GM21390 (cell line): Measurements from ENCODE around the gene RRP36.

Experiments used
- ATAC-seq: cut with Tn5 transposase; IDR thresholded peaks from one replicate; pipeline ENCODE4 v1.9.1; 2021; ENCODE audit not compliant: unreplicated experiment

The RRP36 gene

DNA sequence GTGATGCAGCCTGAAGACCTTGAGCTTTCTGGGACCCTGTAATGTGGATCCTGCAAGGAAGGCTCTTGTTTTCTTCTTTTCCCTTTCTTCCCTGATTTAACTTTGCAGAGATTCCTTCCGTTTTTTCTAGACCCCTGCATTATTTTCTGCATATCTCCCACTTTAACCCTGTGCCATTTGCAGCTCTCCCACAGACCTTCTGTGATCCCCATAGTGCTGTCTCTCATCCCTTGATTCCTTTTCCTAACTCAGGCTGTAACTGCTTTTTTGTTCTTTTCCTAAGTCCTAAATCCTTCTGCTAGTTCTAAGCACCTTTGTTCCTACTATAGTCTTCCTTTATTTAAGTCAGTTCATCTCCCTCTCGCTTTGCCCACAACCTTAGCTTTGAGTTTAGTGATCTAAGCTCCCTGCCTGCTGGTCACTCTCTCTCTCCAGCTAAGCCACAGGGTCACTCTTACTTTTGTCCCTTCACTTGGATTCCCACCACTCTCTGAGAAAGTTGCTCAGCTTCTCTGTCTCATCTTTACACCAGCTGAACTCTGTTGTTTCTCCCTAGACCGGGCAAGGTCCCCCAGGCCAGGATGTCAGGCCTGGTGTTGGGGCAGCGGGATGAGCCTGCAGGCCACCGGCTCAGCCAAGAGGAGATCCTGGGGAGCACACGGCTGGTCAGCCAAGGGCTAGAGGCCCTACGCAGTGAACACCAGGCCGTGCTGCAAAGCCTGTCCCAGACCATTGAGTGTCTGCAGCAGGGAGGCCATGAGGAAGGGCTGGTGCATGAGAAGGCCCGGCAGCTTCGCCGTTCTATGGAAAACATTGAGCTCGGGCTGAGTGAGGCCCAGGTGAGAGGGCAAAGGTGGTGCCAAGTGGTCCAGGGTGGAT is 39.6 kb downstream of the RRP36 start:
- ATAC-seq: no peak

DNA sequence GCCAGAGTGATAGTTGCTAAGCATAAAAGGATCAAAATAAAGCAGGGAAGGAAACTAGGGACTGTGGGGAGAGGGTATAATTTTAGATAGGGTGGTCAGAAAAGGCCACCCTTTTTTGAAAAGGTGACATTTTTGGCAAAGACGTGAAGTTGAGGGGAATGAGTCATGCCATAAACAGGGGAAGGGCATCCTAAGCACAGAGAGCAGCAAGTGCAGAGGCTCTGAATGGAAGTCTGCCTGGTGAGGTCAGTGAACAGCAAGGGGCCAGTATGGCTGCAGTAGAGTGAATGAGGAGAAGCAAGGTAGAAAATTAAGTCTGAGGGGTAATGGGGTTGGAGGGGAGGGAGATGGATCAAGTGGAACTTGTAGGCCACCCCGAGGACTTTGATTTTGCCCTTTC is 40.4 kb downstream of the RRP36 start:
- no peak for ATAC-seq

DNA sequence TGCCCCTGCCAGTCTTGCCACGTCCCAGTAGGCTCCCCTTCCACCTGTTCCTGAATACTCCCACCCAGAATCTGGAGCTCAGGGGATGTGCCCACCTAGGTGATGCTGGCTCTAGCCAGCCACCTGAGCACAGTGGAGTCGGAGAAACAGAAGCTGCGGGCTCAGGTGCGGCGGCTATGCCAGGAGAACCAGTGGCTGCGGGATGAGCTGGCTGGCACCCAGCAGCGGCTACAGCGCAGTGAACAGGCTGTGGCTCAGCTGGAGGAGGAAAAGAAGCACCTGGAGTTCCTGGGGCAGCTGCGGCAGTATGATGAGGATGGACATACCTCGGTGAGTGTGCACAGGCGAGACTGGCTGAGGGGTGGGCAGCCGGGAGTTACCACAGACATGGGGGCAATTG is 41.4 kb downstream of the RRP36 start:
- ATAC-seq: no peak

DNA sequence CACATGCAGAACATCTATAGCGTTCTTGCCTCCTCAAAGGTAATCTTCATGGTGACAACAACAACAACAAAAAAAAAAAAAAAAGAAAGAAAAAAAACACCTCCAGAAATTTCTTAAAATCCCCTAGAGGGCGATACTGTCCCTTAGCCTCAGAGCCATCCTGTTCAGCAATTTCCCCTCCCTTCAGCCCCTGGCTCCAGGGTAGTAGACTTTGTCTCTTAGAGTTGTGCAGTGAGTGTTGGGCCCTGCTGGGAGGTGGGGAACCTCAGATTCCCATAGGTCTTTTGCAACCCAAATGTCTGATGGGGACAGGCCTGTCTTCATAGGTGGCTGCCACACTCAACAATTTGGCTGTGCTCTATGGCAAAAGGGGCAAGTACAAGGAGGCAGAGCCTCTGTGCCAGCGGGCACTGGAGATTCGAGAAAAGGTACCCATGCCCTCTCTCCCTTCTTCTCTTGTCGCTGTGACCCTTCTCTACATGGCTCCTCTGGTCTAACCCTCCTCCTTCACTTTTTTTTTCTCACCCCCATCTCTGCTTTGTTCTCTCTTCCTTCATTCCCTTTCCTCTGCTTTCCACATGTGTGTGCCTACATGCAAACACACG is 48.7 kb downstream of the RRP36 start:
- ATAC-seq: no peak

DNA sequence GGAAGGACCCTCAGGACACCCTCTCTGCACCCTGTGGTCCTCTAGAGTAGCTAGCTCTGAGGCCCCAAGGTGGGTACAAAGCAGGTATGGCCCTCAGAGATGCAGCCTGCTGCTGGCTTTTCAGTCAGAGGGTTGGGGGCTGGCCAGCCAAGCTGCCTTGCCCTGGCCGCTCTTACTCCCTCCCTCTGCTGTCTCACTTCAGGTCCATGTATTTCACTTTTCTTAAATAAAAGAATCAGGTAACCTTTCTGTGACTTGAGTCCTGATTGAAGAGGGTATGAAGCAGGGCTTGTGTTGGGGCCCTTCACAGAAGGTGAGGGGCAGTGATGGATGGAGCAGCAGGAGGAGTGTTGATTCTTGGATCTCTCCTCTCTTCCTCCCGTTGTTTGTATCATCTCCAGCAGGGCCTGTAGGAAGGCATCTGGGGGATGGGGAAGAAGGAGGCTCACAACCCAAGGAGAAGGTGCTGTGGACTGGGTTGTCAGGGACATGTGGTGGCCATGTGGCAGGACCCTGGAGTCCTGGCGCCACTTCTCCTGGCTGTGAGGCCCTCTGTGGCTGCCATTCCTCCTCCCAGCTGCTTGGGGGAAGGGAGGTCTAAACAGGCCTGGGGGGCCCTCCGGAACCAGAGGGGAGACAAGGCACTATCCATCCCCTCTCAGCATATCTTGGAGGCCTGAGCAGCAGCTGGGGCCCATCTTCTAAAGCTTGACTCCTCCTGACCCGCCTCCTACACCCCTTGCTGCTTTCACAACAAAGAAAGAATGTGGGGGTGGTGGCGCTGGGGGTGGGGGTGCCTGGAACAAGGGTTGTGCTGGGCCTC is 53.6 kb downstream of the RRP36 start:
- no peak for ATAC-seq

DNA sequence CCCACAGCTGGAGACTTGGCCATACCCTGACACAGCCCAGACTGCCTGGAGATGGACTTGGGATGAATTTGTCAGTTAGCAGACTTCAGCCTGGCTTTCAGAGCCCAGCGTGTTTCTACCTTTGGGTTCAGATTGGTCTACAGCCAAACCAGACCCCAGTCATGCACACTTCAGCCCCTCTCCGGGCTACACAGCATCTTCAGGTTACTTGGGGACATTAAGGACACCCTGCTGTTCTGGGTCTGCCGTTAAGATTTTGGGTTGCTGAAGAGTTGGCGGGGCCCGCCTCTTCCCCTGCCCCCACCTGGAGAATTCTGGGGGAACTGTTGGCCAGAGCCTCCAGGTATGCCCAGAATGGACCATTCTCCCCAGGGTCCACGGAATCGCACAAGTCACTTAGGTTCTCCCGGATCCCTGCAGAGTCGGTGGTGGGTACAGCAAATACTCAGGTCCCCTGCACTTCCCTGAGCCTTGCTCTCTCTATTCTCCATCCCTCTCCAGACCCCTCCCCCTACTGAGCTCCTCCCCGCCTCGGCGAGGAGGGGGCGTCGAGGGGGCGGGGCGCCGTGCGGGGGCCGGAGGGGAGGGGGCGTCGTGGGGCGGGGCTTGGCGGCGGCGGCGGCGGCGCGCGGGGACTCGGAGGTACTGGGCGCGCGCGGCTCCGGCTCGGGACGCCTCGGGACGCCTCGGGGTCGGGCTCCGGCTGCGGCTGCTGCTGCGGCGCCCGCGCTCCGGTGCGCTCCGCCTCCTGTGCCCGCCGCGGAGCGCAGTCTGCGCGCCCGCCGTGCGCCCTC is 54.4 kb downstream of the RRP36 start, which contains the start of gene PTK7:
Gene PTK7 (plus strand): TSS at position 645 of the 794 bp plus-strand sequence. CDS start 175 bp downstream, outside the sequence.
- no peak for ATAC-seq

DNA sequence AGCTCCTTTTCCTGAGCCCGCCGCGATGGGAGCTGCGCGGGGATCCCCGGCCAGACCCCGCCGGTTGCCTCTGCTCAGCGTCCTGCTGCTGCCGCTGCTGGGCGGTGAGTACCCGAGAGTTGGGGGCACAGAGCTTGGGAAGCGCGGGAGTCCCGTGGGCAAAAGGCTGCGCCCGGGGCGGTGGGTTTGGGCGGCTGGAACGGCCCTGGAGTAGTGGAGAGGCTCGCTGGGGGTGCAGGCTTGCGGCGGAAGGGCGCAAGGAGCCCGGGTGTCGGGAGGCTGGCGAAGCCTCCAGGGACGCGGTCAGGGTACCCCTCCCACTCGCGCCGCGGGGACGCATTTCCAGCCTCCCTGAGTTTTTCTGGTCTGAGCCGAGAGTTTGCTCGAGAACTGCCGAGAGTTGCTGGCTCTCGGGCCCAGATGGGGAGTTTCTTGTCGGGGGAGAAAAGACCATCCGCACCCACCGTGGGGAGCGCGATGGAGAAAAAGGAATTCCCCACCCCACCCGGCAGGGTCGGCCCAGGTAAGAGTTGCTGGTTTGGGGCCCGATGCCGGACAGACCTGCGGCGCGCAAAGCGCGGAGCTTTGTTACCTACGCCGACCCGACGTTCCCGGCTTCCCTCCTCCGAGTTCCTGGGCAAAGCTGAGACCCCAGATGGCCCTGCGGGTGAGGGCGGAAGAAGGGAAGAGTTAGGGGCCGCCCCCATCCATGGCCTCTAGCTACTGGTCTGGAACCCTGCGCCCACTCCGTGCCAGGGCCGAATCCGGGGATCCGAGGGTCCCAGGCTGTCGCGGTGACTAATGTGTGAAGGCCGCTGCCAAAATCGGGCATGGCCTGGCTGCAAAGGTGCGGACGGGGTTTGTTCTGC is 55.3 kb downstream of the RRP36 start:
- no peak for ATAC-seq

DNA sequence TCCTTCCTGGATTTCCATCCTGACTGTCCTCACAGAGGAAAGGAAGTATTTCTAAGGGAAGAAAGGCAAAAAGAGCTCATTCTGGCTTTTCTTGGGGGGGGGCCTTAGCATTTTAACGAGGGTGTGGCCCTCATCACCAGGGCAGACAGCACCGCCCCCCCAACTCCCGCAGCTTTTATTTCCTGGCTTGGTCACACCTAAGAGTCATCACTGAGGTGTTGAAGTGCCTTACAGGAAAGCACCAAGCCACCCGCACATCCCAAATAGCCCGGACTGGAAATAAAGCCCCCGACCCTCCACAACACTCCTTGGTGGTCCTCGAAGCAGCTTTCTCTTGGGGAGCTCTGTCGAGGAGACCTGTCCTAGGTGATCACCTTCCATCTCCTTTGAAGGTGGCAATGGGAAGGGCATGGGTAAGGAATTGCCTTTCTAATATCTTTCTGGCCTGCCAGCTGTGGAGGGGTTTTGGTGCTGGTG is 55.9 kb downstream of the RRP36 start:
- ATAC-seq: no peak

DNA sequence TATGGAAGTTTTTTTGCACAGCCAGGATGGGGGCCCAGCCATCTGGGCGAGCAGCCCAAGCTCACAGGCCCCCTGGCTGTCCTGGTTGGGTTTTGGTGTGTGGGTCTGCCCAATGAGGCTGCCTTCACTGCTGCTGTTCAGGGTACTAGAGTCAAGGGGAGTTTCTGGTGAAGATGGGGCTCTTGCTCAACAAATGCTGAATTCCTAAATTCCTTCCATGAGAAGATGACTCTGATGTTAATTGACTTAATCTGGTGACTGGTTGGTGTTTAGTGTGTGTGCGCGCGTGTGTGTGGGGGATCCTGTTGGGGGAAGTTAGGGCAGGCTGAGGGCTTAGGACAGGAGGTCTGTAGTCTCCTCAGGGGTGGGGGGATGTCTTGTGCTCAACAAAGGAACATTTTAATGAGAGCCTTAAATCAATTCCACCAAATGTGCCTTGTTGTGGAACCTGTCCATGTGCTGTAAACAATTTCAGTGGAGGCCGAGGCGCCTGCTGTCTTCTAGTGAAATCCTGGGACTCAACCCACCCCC is 56.6 kb downstream of the RRP36 start:
- ATAC-seq: no peak

DNA sequence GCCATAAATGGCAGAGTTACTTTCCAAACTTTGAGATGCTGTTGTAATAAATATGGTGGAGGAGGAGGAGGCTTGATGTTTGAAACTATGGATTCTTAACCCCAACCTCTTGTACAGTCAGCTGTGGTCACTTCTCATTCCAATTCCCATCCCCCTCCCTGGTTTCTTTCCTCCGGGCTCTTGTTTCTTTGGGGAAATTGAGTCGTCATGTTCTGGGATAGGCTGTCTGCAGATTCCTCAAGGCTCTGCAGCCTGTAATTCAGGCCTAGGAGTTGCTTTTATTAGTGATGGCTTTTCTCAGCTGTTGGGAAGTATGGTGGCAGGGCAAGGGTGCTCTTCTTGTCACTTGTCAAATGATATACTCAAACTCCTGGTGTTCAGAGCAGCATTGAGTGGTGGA is 57.3 kb downstream of the RRP36 start:
- ATAC-seq: no peak
